ENCODE data around the gene GLP1R.

DNA sequence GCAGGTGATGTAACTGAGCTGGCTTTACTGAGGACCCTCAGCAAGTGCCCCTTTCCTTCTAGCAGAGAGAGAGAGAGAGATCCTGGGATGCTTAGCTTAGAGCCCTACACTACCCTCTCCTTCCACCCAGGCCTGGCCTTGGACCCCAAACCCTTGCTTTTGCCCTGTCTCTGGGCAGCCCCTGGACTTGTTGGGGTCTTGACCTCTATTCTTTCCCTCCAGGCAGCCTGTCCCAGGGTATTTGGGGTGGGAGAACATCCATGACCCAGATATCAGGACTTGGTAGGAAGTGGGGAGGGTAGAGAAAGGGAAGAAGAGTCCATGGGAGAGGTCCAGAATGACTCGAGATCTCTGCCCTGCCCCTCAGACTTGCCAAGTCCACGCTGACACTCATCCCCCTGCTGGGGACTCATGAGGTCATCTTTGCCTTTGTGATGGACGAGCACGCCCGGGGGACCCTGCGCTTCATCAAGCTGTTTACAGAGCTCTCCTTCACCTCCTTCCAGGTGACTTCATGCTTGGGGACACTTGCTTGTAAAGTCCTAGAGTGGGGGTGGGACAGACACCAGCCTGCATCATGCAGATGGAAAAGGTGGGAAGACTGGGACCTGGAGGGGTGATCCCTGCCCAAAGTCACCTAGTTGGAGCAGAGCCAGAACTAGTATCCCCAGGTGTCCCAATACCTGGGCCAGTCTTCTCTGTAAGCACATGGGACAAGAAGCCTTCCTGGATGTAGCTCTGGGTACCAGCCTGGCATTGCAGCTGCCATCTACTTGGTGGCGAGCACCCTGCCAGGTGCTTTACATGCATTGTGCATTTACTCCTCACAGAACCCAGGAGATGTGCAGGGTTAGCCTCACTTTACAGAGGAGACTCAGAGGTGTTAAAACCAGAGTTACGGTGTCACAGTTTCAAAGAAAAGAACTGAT, 30.9 kb downstream of the GLP1R start:
- TF ChIP-seq GABPA (IDR thresholded peaks at IDR 0.05; ENCODE audit: low read depth) (no peak), EP300 (IDR thresholded peaks at IDR 0.05; ENCODE audit: borderline replicate concordance in 1 of 2, low read depth in 1 of 2, low read length in 1 of 2) (no peak), TCF12 (IDR thresholded peaks at IDR 0.05) (no peak)
- TF ChIP-seq, protein P1, sequence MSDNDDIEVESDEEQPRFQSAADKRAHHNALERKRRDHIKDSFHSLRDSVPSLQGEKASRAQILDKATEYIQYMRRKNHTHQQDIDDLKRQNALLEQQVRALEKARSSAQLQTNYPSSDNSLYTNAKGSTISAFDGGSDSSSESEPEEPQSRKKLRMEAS (IDR thresholded peaks at IDR 0.05; ENCODE audit: low read depth) = no peak
- TF ChIP-seq, protein P2, sequence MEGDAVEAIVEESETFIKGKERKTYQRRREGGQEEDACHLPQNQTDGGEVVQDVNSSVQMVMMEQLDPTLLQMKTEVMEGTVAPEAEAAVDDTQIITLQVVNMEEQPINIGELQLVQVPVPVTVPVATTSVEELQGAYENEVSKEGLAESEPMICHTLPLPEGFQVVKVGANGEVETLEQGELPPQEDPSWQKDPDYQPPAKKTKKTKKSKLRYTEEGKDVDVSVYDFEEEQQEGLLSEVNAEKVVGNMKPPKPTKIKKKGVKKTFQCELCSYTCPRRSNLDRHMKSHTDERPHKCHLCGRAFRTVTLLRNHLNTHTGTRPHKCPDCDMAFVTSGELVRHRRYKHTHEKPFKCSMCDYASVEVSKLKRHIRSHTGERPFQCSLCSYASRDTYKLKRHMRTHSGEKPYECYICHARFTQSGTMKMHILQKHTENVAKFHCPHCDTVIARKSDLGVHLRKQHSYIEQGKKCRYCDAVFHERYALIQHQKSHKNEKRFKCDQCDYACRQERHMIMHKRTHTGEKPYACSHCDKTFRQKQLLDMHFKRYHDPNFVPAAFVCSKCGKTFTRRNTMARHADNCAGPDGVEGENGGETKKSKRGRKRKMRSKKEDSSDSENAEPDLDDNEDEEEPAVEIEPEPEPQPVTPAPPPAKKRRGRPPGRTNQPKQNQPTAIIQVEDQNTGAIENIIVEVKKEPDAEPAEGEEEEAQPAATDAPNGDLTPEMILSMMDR (IDR thresholded peaks at IDR 0.05) = no peak
- TF ChIP-seq, protein P3, sequence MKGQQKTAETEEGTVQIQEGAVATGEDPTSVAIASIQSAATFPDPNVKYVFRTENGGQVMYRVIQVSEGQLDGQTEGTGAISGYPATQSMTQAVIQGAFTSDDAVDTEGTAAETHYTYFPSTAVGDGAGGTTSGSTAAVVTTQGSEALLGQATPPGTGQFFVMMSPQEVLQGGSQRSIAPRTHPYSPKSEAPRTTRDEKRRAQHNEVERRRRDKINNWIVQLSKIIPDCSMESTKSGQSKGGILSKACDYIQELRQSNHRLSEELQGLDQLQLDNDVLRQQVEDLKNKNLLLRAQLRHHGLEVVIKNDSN (IDR thresholded peaks at IDR 0.05; ENCODE audit: borderline replicate concordance, low read depth) = no peak

Data from SK-N-SH (cell line).